Thoracic aorta (tissue), 2 donors: ENCODE measurements around the gene NUP155. TPM values are rescaled to one million over a fixed set of nuclear protein-coding genes. Genes with fewer than 3 reads are reported as not detected.
"Not testable (repeated sequence)": the region's sequence is repeated elsewhere in the genome, so short reads cannot be mapped to it uniquely, and the experiment has no call there.

Experiments used
- ATAC-seq: fragments of 150-250 bp; one replicate; pipeline ENCODE4 v1.8.0; 2017; ENCODE audit warnings: low read depth; ENCODE audit not compliant: insufficient number of reproducible peaks, low FRiP score
- DNase-seq: peaks from one replicate; pipeline ENCODE4 v3.0.0-alpha.2; 2020; ENCODE audit warnings: low spot score
- H3K27ac ChIP-seq, 2 donors: fragments of 200-600 bp; sonication (generic); 1 replicate in 1 of 2; 2 replicates in 1 of 2; pipeline ENCODE4 v1.5.1; 2016; ENCODE audit warnings: mild to moderate bottlenecking in 2 of 2, moderate library complexity in 2 of 2
- H3K27me3 ChIP-seq: fragments of 200-600 bp; sonication (generic); replicated peaks from 2 replicates; pipeline ENCODE4 v1.6.0; 2016; ENCODE audit warnings: mild to moderate bottlenecking; ENCODE audit not compliant: insufficient read depth
- H3K36me3 ChIP-seq: fragments of 200-600 bp; sonication (generic); one replicate; pipeline ENCODE4 v1.5.1; 2016
- H3K4me1 ChIP-seq, 2 donors: fragments of 200-600 bp; sonication (generic); 1 replicate in 1 of 2; 2 replicates in 1 of 2; pipeline versions ENCODE4 v1.5.1 to v1.6.0; 2016; ENCODE audit warnings: low read depth in 2 of 2, mild to moderate bottlenecking in 1 of 2; ENCODE audit not compliant: control insufficient read depth in 1 of 2
- H3K4me3 ChIP-seq: fragments of 200-600 bp; sonication (generic); 2 replicates; pipeline ENCODE4 v1.5.1; 2016; ENCODE audit warnings: mild to moderate bottlenecking
- H3K9me3 ChIP-seq: fragments of 200-600 bp; sonication (generic); 2 replicates; pipeline ENCODE4 v1.5.1; 2016
- total RNA-seq, 2 donors: library from RNA; depleted of rRNA; stranded (reverse); fragments of >200 nt; gene quantifications; one replicate each; pipeline versions ENCODE4 v1.1.0 to v1.2.3, GENCODE V29; 2016
- TF ChIP-seq, protein P1 (sequence below): fragments of 200-600 bp; sonication (generic); IDR thresholded peaks from one replicate; pipeline ENCODE4 v1.5.1; 2019; ENCODE audit warnings: antibody characterized with exemption

NUP155 gene
- total RNA-seq, 2 donors from 2014 or later = 14.8 to 30.8 TPM

DNA sequence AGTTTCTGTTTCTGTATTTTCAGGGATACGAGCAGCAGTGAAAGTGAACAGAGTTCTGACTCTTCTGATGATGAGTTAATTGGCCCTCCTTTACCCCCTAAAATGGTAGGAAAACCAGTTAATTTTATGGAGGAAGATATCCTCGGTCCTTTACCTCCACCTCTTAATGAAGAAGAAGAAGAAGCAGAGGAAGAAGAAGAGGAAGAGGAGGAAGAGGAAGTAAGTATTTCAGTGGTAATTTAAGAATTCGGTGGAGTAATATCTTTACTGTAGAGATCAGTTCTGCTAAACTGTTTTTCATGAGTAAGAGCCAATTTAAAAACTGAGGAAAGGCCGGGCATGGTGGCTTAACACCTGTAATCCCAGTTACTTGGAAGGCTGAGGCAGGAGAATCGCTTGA is 25.4 kb upstream of the NUP155 start:
- H3K36me3 ChIP-seq = peaks cover 16% of the 10 kb centered on the region
- no peak for DNase-seq

DNA sequence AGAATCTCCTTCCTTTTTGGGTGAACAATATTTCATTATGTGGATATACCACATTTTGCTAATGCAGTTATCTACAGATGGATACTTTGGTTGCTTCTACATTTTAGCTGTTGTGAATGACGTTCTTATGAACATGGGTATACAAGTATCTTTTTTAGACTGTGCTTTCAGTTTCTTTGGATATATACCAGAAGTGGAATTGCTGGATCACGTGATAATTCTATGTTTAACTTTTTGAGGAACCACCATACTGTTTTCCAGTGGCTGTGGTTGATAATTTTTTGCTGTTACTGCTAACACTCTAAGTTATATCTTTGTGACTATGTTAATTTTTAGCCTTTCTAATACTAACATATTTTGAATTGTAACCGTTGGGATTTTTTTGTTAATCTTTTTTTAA is 20.7 kb upstream of the NUP155 start:
- DNase-seq = no peak
- Histone ChIP-seq H3K27ac (no peak overlapping the region), H3K4me3 (peak overlapping the region; percentile 15), H3K4me1 (no peaks in the 10 kb centered on the region), H3K36me3 (peaks cover 16% of the 10 kb centered on the region), H3K9me3 (no peaks in the 10 kb centered on the region), H3K27me3 (no peaks in the 10 kb centered on the region)
- no peak for ATAC-seq
- TF ChIP-seq, protein P1, sequence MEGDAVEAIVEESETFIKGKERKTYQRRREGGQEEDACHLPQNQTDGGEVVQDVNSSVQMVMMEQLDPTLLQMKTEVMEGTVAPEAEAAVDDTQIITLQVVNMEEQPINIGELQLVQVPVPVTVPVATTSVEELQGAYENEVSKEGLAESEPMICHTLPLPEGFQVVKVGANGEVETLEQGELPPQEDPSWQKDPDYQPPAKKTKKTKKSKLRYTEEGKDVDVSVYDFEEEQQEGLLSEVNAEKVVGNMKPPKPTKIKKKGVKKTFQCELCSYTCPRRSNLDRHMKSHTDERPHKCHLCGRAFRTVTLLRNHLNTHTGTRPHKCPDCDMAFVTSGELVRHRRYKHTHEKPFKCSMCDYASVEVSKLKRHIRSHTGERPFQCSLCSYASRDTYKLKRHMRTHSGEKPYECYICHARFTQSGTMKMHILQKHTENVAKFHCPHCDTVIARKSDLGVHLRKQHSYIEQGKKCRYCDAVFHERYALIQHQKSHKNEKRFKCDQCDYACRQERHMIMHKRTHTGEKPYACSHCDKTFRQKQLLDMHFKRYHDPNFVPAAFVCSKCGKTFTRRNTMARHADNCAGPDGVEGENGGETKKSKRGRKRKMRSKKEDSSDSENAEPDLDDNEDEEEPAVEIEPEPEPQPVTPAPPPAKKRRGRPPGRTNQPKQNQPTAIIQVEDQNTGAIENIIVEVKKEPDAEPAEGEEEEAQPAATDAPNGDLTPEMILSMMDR = no peak

More for the DNA sequence above, 25.4 kb upstream of the NUP155 start:
- Histone ChIP-seq H3K9me3 (no peaks in the 10 kb centered on the region), H3K4me3 (no peak overlapping the region), H3K4me1 (no peaks in the 10 kb centered on the region), H3K27ac (no peak overlapping the region), H3K27me3 (no peaks in the 10 kb centered on the region)
- TF ChIP-seq, protein P1 = no peak
- ATAC-seq = no peak

DNA sequence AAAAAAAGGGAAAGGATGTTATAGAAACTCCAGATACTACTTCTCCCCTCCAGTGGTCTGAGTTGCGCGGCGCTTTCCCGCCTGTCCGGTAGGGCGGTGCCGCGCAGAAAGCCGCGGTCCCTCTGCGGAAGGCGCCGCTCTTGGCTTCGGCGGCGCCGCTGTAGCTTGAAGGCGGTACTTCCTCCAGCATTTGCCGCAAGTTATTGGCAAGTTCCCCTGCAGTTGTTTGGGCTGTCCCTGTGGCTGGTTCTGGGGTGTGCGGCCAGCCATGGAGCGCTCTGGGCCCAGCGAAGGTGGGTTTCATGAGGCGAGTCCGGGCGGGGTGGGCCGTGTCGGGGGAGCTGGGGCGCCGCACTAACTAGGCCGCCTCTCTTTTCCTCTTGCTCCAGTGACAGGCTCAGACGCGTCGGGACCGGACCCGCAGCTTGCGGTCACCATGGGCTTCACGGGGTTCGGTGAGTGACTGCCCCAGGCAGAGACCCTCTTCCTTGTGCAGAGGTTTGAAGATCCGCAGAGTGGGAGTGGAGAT is 8.3 kb upstream of the NUP155 start, which contains the start of gene WDR70:
WDR70 (plus strand) TSS at position 219 of the 529 bp plus-strand sequence; CDS start at position 269, 50 bp downstream.
- TF ChIP-seq, protein P1 = peak; percentile 54
- ATAC-seq = peak; percentile 87

DNA sequence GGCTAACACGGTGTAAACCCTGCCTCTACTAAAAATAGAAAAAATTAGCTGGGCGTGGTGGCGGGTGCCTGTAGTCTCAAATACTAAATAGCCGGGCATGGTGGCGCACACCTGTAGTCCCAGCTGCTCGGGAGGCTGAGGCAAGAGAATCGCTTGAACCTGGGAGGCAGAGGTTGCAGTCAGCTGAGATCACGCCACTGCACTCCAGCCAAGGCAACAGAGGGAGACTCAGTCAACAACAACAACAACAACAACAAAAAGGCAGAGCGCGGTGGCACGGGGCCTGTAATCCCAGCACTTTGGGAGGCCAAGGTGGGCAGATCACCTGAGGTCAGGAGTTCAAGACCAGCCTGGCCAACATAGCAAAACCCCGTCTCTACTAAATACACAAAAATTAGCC is 7.2 kb upstream of the NUP155 start:
- not testable (repeated sequence) for H3K4me3 ChIP-seq, H3K27ac ChIP-seq, H3K36me3 ChIP-seq, H3K9me3 ChIP-seq, DNase-seq, ATAC-seq, H3K27me3 ChIP-seq
- peaks cover 9 to 12% of the 10 kb centered on the region in 2 donors for H3K4me1 ChIP-seq

More for the DNA sequence above, 8.3 kb upstream of the NUP155 start, which contains the start of gene WDR70:
- H3K36me3 ChIP-seq, H3K9me3 ChIP-seq, H3K27me3 ChIP-seq: not testable (repeated sequence)
- peak within 1 kb of the TSS; percentile 34 to 61 for H3K27ac ChIP-seq
- DNase-seq = peak; percentile 41
- peak within 1 kb of the TSS; percentile 97 for H3K4me3 ChIP-seq
- H3K4me1 ChIP-seq = peaks cover 9 to 12% of the 10 kb centered on the region in 2 donors

DNA sequence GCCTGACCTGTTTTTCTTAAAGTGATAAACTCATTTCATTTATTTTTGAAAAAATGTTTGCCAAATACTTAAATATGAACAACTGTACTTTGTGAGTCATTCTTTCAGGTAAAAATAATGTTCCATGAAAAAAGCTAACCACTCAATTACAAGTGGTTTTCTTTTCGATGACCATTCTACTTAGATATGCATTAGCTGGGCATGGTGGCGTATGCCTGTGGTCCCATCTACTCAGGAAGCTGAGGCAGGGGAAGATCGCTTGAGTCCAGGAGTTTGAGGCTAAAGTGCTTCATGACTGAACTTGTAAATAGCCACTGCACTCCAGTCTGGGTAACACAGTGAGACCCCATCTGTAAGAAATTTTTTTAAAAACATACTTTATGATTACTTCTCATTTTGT is 4.2 kb upstream of the NUP155 start:
- Histone ChIP-seq H3K4me3 (no peak overlapping the region), H3K27me3 (no peaks in the 10 kb centered on the region), H3K9me3 (no peaks in the 10 kb centered on the region), H3K4me1 (peaks cover 7 to 8% of the 10 kb centered on the region in 2 donors), H3K27ac (no peak overlapping the region), H3K36me3 (no peaks in the 10 kb centered on the region)
- no peak for DNase-seq
- TF ChIP-seq, protein P1 = no peak
- ATAC-seq = no peak

DNA sequence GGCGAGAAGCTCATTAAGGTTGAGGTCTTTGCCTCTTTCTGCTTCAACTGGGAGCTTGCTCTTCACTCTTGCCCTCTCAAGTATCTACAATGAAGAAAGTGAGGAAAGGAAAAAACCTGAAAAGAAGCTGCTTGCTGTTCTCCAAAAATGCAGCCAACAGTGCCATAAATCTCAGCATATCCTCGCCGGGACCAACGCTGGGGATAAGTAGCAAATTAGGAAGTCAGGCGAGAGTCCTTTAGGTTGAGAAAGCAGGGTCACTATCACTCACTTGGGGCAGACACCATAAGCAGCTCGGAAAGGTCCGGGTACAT is 399 bp downstream of the NUP155 start:
- DNase-seq = no peak
- TF ChIP-seq, protein P1 = no peak
- H3K27ac ChIP-seq = peak overlapping the region; percentile 73 to 78
- peak overlapping the region; percentile 87 for H3K4me3 ChIP-seq
- H3K9me3 ChIP-seq = no peaks in the 10 kb centered on the region
- H3K36me3 ChIP-seq = no peaks in the 10 kb centered on the region
- ATAC-seq = no peak
- no peaks in the 10 kb centered on the region for H3K27me3 ChIP-seq
- H3K4me1 ChIP-seq = peaks cover 12 to 26% of the 10 kb centered on the region in 2 donors
